Measurements from ENCODE around the gene PDZD11.
"Not testable (repeated sequence)": the region's sequence is repeated elsewhere in the genome, so short reads cannot be mapped to it uniquely, and the experiment has no call there.

PDZD11 gene

GRCh38 chrX:70289793-70290770 is at the start of gene PDZD11, which contains the start of gene KIF4A:
Gene PDZD11 (minus strand): TSS chrX:70289927. CDS start chrX:70289341, 586 bp downstream.
Gene KIF4A (plus strand): TSS chrX:70290104. CDS start chrX:70290459, 355 bp downstream.
- FAIRE-seq: no peak

- no peak for FAIRE-seq
These were observed 48.6 kb upstream of the PDZD11 start for GRCh38 chrX:70338290-70338689.

- no peak for FAIRE-seq
These were observed 47.0 kb upstream of the PDZD11 start for GRCh38 chrX:70336767-70337166.

GRCh38 chrX:70332600-70332999 is 42.9 kb upstream of the PDZD11 start:
- no peak for FAIRE-seq

GRCh38 chrX:70331161-70331560 is 41.4 kb upstream of the PDZD11 start:
- no peak for FAIRE-seq

GRCh38 chrX:70324326-70324725 is 34.6 kb upstream of the PDZD11 start:
- FAIRE-seq: no peak

- FAIRE-seq: peak; percentile 44
These were observed 33.9 kb upstream of the PDZD11 start for GRCh38 chrX:70323628-70324027.

- FAIRE-seq: no peak
These were observed 33.1 kb upstream of the PDZD11 start for GRCh38 chrX:70322784-70323183.

GRCh38 chrX:70313503-70313902 is 23.8 kb upstream of the PDZD11 start:
- FAIRE-seq: no peak

GRCh38 chrX:70301716-70302115 is 12.0 kb upstream of the PDZD11 start:
- no peak for FAIRE-seq

GRCh38 chrX:70293621-70294020 is 3.9 kb upstream of the PDZD11 start:
- peak; percentile 58 for FAIRE-seq

- no peak for FAIRE-seq
These were observed 3.1 kb upstream of the PDZD11 start for GRCh38 chrX:70292788-70293187.

GRCh38 chrX:70289168-70289792 is 447 bp downstream of the PDZD11 start:
- no peak for FAIRE-seq

GRCh38 chrX:70281951-70282350 is 7.8 kb downstream of the PDZD11 start, which contains the start of gene RAB41:
Gene RAB41 (plus strand): TSS chrX:70282172. CDS start chrX:70282218, 46 bp downstream.
- FAIRE-seq: no peak

- FAIRE-seq: no peak
These were observed 9.2 kb downstream of the PDZD11 start for GRCh38 chrX:70280573-70280972.

GRCh38 chrX:70279081-70279480 is 10.6 kb downstream of the PDZD11 start:
- no peak for FAIRE-seq

GRCh38 chrX:70274029-70274428 is 15.7 kb downstream of the PDZD11 start:
- FAIRE-seq: not testable (repeated sequence)

- no peak for FAIRE-seq
These were observed 21.7 kb downstream of the PDZD11 start, which contains the start of gene ARR3 for GRCh38 chrX:70268034-70268433. Gene ARR3 (plus strand): TSS chrX:70268334. CDS start chrX:70269386, 1,052 bp downstream.

GRCh38 chrX:70264784-70265183 is 24.9 kb downstream of the PDZD11 start:
- no peak for FAIRE-seq

- FAIRE-seq: no peak
These were observed 26.7 kb downstream of the PDZD11 start for GRCh38 chrX:70262952-70263567.

GRCh38 chrX:70260104-70260503 is 29.6 kb downstream of the PDZD11 start, which contains the start of gene P2RY4:
Gene P2RY4 (minus strand): TSS chrX:70260204. CDS start chrX:70259624, 580 bp downstream.
- no peak for FAIRE-seq

GRCh38 chrX:70257423-70258288 is 32.1 kb downstream of the PDZD11 start:
- no peak for FAIRE-seq
